NB4 (cell line): ENCODE data around the gene UBIAD1.
"Not testable (repeated sequence)": the region's sequence is repeated elsewhere in the genome, so short reads cannot be mapped to it uniquely, and the experiment has no call there.

Experiments used
- DNase-seq: peaks from one replicate; pipeline ENCODE4 v3.0.0; 2010; ENCODE audit warnings: low read depth
- H3K4me3 ChIP-seq: one replicate; pipeline ENCODE4 v1.5.1; 2011; ENCODE audit warnings: mild to moderate bottlenecking, low read depth, low read length, moderate library complexity
- CTCF ChIP-seq: IDR thresholded peaks from one replicate; pipeline ENCODE4 v1.5.1; 2012; ENCODE audit warnings: low read depth, low read length
- MAX ChIP-seq: IDR thresholded peaks from 2 replicates; pipeline ENCODE4 v1.6.1; 2011; ENCODE audit warnings: low read depth, low read length
- MYC ChIP-seq: IDR thresholded peaks from 2 replicates; pipeline ENCODE4 v1.6.1; 2011; ENCODE audit warnings: low read depth, low read length
- POLR2A ChIP-seq: IDR thresholded peaks from 2 replicates; pipeline ENCODE4 v1.6.1; 2011; ENCODE audit warnings: mild to moderate bottlenecking; ENCODE audit not compliant: insufficient read length; ENCODE audit errors: extremely low read depth

The UBIAD1 gene

GRCh38 chr1:11301601-11302000, 28.6 kb downstream of the UBIAD1 start:
- H3K4me3 ChIP-seq, result no peak overlapping the region
- no peak for DNase-seq
- TF ChIP-seq CTCF, result no peak
- TF ChIP-seq MAX, result no peak
- TF ChIP-seq MYC, result no peak
- TF ChIP-seq POLR2A, result no peak

GRCh38 chr1:11302366-11302765, 29.4 kb downstream of the UBIAD1 start:
- DNase-seq, result no peak
- no peak overlapping the region for H3K4me3 ChIP-seq
- TF ChIP-seq MAX (no peak), MYC (no peak), CTCF (no peak), POLR2A (no peak)

- DNase-seq, H3K4me3 ChIP-seq: not testable (repeated sequence)
These were observed 32.5 kb downstream of the UBIAD1 start for GRCh38 chr1:11305516-11305915.

- no peak for DNase-seq
- no peak for TF ChIP-seq MYC
- no peak for TF ChIP-seq MAX
- TF ChIP-seq POLR2A, result no peak
- no peak for TF ChIP-seq CTCF
- H3K4me3 ChIP-seq, result no peak overlapping the region
These were observed 34.9 kb downstream of the UBIAD1 start for GRCh38 chr1:11307852-11308251.

- no peak for DNase-seq
- H3K4me3 ChIP-seq, result no peak overlapping the region
- TF ChIP-seq MYC (no peak), POLR2A (no peak), CTCF (no peak), MAX (no peak)
These were observed 35.8 kb downstream of the UBIAD1 start for GRCh38 chr1:11308699-11309224.

GRCh38 chr1:11309385-11309784, 36.4 kb downstream of the UBIAD1 start:
- no peak overlapping the region for H3K4me3 ChIP-seq
- DNase-seq, result no peak
- no peak for TF ChIP-seq CTCF
